Activated naive CD4-positive, alpha-beta T cell treated with anti-CD3 and anti-CD28 coated beads, Interleukin-2, amount 10 ng/mL, durations not matched to agents 5 hours and 36 hours (primary cell): Measurements from ENCODE around the gene FGR. TPM values are rescaled to one million over a fixed set of nuclear protein-coding genes. Genes with fewer than 3 reads are reported as not detected.

ENCODE experiments used
- total RNA-seq, 2 experiments: library from RNA; stranded (reverse); gene quantifications; one replicate each; pipeline ENCODE4 v1.2.3, GENCODE V29; 2021

Gene FGR
- under 1 TPM; 0.23 to 0.24 TPM for total RNA-seq

GRCh38 chr1:27634985-27635367 lies at the start of gene FGR:
TSS of gene FGR (minus strand) at chr1:27635185. CDS start at chr1:27623916, 11,269 bp downstream.

GRCh38 chr1:27671964-27672749 lies 37.2 kb upstream of the FGR start, which contains the start of gene IFI6:
TSS of gene IFI6 (minus strand) at chr1:27672192. CDS start at chr1:27669314, 2,878 bp downstream.

GRCh38 chr1:27603681-27604578 lies 31.1 kb downstream of the FGR start, which contains the start of gene AHDC1:
TSS of gene AHDC1 (minus strand) at chr1:27604144. CDS start at chr1:27552115, 52,029 bp downstream.

Other genes with a start within 250 kb of the FGR start
- gene GPR3, start 242.6 kb downstream of the FGR start, total RNA-seq = under 1 TPM; 0.48 to 0.72 TPM
- gene WASF2, start 145.0 kb downstream of the FGR start, total RNA-seq = 100 to 1,000 TPM; 139 TPM
- gene AHDC1, start 31.0 kb downstream of the FGR start, total RNA-seq = 10 to 100 TPM; 24.6 to 28.9 TPM
- 10 to 100 TPM; 57.2 to 62.7 TPM for gene IFI6, start 37.0 kb upstream of the FGR start, total RNA-seq
- gene FAM76A, start 90.8 kb upstream of the FGR start, total RNA-seq = 10 to 100 TPM; 15.5 to 20.1 TPM
- 10 to 100 TPM; 26.0 to 27.9 TPM for gene STX12, start 138.0 kb upstream of the FGR start, total RNA-seq
- 10 to 100 TPM; 46.5 to 47.4 TPM for gene PPP1R8, start 195.6 kb upstream of the FGR start, total RNA-seq
- 10 to 100 TPM; 52.3 to 56.8 TPM for gene THEMIS2, start 237.4 kb upstream of the FGR start, total RNA-seq